Measurements from ENCODE around the gene MACROD1.
A peak's percentile ranks its signal among the peaks of the same experiment; 100 is the strongest.

Gene MACROD1

DNA sequence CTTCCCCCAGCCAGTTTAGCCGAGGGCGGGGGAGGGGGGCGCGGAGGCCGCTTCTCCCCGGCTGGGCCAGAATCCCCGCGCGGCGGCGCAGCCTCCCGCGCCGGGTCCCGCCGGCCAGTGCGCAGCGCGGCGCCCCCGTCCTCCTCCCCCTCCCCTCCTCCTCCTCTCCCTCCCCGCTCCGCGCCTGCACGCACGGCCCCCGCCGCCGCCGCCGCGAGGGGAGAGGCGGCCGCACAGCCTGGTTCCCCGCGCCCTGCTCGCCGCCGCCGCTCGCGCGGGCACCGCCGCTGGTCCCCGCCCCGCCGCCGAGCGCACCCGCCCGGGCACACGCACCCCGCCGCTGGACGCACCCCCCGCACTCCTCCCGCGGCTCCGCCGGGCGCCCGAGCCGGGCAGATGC is 130.3 kb downstream of the MACROD1 start, which contains the start of gene FLRT1:
TSS of gene FLRT1 (plus strand) at position 356 of the 400 bp plus-strand sequence. CDS start 80,337 bp downstream, outside the sequence.
- TF ChIP-seq, protein P1, sequence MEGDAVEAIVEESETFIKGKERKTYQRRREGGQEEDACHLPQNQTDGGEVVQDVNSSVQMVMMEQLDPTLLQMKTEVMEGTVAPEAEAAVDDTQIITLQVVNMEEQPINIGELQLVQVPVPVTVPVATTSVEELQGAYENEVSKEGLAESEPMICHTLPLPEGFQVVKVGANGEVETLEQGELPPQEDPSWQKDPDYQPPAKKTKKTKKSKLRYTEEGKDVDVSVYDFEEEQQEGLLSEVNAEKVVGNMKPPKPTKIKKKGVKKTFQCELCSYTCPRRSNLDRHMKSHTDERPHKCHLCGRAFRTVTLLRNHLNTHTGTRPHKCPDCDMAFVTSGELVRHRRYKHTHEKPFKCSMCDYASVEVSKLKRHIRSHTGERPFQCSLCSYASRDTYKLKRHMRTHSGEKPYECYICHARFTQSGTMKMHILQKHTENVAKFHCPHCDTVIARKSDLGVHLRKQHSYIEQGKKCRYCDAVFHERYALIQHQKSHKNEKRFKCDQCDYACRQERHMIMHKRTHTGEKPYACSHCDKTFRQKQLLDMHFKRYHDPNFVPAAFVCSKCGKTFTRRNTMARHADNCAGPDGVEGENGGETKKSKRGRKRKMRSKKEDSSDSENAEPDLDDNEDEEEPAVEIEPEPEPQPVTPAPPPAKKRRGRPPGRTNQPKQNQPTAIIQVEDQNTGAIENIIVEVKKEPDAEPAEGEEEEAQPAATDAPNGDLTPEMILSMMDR (IDR thresholded peaks at IDR 0.05; ENCODE audit: low read depth, low read length) = no peak
- H3K4me3 ChIP-seq (ENCODE audit: low read depth, low read length) = peak within 1 kb of the TSS; percentile 55

DNA sequence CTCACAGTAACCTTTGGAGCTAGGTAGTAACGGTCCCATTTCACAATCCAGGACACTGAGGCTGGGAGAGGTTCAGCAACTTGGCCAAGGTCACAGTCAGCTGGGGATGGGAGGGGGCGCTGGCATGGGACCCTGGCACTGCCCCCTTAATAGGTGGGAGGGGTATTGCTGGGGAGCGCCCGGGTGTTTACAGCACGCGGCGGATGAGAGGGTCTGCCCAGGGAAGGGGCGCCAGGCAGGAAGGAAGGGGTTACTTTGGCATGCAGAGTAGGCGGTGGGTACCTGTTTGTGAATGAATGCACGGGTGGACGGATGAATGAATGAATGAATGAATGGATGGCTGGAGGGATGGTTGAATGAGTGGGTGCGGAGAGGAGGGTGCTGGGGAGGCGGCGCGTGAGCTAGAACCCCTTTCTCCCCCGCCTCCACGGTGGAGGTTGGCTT is 130.8 kb downstream of the MACROD1 start:
- H3K4me3 ChIP-seq (ENCODE audit: low read depth, low read length) = no peak overlapping the region

DNA sequence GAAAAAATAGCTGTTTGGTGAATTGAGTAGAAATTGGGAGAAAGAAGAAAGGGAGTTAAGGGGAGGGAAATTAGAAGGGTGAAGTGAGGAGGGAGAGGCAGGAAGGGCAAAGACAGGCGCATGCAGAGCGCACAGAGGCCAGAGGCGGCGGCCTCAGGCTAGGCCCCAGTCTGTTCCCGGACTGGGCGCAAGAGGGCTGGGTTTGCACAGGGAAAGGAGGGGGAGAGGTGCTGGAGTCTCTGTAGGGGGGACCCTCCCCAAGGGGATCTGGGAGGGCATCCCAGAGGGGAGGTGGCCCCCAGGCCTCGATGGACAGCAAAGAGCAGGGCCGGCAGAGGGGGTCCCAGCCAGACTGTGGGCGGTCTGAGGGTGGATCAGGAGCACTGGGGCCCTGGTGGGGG is 131.5 kb downstream of the MACROD1 start:
- TF ChIP-seq, protein P1 (IDR thresholded peaks at IDR 0.05; ENCODE audit: low read depth, low read length) = no peak
- H3K4me3 ChIP-seq (ENCODE audit: low read depth, low read length) = no peak overlapping the region

More for the DNA sequence above, 130.8 kb downstream of the MACROD1 start:
- TF ChIP-seq, protein P1 (IDR thresholded peaks at IDR 0.05; ENCODE audit: low read depth, low read length) = no peak

DNA sequence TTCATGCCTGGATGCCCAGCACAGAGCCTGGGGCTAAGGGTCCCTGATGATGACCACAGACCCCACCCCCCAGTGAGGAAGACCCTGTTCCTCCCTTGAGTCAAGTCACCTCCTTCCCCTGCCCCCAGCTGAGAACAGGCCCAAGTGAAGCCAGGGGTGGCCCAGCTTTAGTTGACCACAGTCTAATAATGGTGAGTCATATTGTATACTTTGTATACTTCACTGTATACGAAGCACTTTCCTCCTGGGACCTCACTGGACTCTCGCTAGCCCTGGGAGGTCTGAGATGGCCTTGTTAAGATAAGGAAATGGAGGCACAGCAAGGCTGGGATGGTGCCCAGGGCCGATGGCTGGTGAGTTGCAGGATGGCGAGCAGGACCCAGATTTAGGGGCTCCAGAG is 133.9 kb downstream of the MACROD1 start:
- TF ChIP-seq, protein P1 (IDR thresholded peaks at IDR 0.05; ENCODE audit: low read depth, low read length) = no peak
- H3K4me3 ChIP-seq (ENCODE audit: low read depth, low read length) = no peak overlapping the region

DNA sequence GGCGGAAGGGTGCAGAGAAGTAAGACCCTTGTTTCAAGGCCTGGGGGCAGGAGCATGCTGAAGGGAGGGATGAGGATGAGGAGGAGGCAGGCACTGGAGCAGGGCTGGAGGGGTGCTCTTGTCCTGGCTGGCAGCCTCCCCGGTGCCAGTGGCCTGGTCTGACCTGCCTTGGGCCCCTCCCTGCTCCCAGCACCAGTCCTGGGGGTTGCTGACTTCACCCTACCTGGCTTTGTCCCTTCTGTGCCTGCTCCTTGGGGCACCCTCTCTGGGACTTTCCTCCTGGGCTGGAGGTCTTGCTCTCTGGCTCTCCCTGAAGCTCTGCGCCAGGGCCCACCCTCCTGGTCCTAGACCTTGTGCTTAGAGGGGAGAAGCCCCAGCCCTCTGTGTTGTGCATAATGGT is 134.9 kb downstream of the MACROD1 start:
- TF ChIP-seq, protein P1 (IDR thresholded peaks at IDR 0.05; ENCODE audit: low read depth, low read length) = no peak
- H3K4me3 ChIP-seq (ENCODE audit: low read depth, low read length) = no peak overlapping the region

DNA sequence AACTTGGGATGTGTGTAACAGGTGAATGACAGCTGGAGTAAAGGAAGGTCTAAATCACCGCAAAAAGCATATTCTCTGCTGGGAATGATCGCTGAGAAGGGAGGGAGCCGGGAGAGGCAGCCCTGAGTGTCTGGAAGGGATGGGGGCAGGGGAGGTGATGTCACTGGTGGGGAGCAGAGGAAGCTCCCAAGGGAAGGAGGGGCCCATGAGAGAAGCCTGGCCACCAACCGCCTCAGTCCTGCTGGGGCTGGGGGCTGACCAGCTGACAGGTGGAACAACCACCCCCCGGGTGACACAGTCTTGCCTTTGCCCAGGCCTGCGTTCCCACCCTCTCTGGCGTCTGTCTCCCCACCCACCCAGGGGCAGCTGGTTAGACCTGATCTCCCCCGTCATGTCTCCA is 136.1 kb downstream of the MACROD1 start:
- no peak overlapping the region for H3K4me3 ChIP-seq (ENCODE audit: low read depth, low read length)
- TF ChIP-seq, protein P1 (IDR thresholded peaks at IDR 0.05; ENCODE audit: low read depth, low read length) = no peak

DNA sequence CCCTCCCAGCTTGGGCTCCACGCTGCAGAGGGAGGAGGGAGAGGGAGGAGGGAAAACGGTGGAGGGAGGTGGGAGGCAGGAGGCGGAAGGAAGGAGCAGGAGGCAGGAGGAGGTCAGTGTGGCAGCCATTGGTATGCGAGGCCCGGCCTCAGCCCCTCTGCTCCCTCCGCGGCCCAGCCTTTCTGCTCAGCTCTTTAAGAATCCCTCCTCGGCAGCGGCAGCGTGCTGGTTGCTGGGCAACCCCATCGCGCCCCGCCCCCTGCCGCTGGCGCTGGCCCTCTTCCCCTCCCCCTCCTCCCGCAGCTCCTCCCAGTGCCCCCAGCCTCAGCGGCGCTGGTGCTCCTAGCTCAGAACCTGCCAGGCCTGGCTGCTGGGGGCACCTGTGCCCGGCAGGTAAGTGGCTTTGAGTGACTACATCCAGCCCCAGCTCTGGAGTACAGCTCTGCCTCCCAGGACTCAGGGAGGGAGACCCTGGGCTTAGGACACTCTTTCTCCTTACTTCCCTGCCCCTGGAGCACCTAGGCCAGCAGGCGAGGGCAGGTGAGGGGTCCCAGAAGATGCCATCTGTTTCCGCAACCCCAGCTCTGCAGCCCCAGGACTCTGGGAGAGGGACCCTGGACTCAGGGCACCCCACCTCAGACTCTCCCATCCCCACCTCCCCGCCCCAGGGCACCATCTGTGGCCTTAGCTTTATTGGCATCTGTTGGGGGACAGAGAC is 137.4 kb downstream of the MACROD1 start:
- H3K4me3 ChIP-seq (ENCODE audit: low read depth, low read length) = no peak overlapping the region
- TF ChIP-seq, protein P1 (IDR thresholded peaks at IDR 0.05; ENCODE audit: low read depth, low read length) = no peak
